Fibroblast of skin of right biceps (primary cell): Measurements from ENCODE around the gene NELFE.
"Not testable (repeated sequence)": the region's sequence is repeated elsewhere in the genome, so short reads cannot be mapped to it uniquely, and the experiment has no call there.

Source experiments
- DNase-seq: peaks from one replicate; pipeline ENCODE4 v3.0.0-alpha.2; 2013

Gene NELFE, protein sequence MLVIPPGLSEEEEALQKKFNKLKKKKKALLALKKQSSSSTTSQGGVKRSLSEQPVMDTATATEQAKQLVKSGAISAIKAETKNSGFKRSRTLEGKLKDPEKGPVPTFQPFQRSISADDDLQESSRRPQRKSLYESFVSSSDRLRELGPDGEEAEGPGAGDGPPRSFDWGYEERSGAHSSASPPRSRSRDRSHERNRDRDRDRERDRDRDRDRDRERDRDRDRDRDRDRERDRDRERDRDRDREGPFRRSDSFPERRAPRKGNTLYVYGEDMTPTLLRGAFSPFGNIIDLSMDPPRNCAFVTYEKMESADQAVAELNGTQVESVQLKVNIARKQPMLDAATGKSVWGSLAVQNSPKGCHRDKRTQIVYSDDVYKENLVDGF

DNA sequence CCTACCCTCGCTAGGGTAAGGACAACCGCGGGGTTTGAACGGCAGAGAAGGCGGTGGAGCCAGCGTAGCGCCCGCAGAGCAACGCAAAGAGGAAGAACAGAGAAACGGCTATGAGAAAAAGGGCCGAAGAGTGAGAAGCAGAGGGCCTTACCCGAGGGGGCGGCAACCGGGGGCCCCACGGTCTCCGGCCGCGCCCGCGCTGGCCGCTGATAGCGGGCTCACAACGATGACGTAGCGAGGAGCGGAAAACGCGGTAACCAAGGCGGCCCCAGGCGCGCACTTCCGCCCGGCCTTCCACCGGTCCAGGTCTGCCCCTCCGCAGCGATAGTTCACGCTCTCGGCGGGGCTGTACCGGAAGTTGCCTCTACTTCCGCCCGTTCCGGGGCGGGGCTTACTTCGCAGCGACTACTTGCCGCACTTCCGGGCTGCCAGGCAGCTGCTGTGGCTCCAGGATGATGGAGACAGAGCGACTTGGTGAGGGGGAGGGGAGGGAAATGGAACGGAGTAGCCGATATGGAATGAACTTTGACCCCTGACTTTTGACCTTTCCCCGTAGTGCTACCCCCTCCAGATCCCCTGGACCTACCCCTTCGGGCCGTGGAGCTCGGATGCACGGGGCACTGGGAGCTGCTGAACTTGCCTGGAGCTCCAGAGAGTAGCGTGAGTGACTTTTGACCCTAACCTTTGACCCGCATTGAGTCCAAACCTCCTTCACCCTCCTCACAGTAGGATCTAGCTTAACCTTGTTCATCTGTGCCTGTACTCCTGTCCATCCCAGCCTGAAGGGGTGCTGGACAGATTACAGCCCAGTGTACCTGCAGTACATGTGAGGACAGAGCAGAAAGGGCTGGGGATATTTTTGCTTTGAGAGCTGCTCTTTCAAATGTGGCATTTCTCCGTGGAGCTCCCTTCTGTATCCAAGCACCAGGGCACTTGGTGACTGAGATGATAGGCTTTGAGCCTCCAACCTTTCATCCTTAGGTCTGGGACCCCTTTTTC, at the start of gene NELFE, which contains the start of gene SKIC2:
NELFE (minus strand) TSS at position 231 of the 999 bp plus-strand sequence. CDS start 525 bp downstream, outside the sequence.
SKIC2 (plus strand) TSS at position 435 of the 999 bp plus-strand sequence; CDS start at position 453, 18 bp downstream.
- peak; percentile 98 for DNase-seq

DNA sequence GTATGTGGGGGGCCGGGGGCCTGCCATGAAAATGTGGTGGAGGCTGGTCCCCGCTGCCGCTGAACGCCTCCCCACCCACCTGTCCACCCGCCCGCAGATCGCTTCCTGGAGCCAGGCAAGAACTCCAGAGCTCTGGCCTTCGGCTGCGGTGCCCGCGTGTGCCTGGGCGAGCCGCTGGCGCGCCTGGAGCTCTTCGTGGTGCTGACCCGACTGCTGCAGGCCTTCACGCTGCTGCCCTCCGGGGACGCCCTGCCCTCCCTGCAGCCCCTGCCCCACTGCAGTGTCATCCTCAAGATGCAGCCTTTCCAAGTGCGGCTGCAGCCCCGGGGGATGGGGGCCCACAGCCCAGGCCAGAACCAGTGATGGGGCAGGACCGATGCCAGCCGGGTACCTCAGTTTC, 49.3 kb upstream of the NELFE start:
- DNase-seq, result not testable (repeated sequence)

DNA sequence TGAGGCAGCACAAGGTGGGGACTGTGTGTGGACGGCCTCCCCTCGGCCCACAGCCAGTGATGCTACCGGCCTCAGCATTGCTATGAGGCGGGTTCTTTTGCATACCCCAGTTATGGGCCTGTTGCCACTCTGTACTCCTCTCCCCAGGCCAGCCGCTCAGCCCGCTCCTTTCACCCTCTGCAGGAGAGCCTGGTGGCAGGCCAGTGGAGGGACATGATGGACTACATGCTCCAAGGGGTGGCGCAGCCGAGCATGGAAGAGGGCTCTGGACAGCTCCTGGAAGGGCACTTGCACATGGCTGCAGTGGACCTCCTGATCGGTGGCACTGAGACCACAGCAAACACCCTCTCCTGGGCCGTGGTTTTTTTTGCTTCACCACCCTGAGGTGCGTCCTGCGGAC, 48.3 kb upstream of the NELFE start:
- not testable (repeated sequence) for DNase-seq

DNA sequence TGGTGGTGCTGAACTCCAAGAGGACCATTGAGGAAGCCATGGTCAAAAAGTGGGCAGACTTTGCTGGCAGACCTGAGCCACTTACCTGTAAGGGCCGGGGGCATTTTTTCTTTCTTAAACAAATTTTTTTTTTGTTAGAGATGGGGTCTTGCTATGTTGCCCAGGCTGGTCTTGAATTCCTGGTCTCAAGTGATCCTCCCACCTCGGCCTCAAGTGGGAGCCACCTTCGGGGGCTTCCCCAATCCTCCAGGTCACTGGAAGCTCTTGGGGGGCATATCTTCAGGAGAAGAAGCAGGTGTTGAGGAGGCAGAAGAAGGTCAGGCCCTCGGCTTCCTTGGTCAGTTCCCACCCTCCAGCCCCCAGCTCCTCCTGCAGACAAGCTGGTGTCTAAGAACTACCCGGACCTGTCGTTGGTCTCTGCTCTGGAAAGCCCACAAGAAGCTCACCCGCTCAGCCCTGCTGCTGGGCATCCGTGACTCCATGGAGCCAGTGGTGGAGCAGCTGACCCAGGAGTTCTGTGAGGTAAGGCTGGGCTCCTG, 47.3 kb upstream of the NELFE start:
- DNase-seq, result not testable (repeated sequence)

DNA sequence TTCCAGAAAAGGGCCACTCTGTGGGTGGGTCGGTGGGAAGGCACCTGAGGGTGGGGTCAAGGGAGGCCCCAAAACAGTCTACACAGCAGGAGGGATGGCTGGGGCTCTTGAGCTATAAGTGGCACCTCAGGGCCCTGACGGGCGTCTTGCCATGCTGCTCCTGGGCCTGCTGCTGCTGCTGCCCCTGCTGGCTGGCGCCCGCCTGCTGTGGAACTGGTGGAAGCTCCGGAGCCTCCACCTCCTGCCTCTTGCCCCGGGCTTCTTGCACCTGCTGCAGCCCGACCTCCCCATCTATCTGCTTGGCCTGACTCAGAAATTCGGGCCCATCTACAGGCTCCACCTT, 46.7 kb upstream of the NELFE start:
- DNase-seq, result not testable (repeated sequence)

DNA sequence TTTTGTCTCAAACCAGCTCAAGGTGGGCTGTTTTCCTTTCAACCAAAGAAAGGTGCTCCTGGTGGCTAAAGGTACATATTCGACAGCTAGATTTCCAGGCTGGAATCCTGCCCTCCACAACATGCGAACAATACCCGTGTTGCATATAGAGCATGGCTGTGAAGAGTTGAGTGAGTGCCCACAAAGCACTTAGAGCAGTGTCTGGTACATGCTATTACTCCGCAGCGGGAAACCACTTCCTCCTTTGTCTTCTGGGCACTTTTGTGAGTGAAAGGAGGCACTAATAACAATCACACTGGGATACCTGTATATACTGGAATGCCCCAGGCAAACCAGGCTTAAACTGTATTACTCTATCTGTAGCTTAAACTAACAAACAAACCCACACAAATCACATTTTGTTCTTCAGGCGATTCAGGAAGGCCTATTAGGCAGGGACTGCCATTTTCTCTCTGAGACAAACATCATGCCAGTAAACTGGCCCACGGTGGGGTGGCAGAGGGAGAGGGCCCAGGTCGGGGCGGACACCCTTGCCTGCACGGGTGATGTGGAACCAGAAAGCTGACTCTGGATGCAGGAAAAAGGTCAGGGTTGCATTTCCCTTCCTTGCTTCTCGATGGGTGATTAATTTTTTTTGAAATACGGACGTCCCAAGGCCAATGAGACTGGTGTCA, 46.2 kb upstream of the NELFE start:
- not testable (repeated sequence) for DNase-seq

DNA sequence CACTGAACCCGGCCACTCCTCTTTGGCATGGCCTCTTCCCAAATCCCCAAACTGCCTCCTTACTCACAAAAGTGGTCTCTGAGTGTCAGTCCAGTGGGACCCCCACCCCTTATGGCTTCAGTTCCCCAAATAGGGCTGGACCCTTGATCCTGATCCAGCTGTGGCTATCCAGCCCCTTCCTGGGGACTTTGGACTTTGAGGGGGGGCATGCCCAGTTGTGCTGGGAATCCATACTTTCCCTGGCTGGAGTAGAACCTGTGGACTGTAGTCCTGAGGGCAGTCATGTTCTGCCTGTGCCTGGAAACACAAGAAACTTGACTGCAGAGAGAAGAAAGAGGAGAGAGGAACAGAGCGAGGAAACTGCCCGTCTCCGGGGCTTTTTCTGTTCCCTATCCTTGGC, 45.6 kb upstream of the NELFE start:
- not testable (repeated sequence) for DNase-seq

DNA sequence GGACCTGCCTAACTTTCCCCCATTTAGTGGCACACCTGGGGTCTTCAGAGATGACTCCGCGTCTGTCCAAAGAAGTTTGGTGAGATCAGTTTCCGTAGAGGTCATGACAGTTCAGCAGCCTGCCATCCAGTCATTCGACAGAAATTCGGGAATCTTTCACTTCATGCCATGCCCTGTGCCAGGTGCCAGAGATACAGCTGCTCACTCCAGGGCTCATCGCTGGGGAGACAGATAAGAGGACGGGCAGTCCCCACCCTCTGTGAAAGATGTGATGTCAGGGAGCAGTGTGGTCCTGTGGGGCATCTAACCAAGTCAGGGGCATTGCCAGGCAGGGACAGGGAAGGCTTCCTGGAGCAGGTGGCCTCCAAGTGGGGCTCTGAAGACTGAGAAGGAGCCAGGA, 44.5 kb upstream of the NELFE start:
- DNase-seq, result not testable (repeated sequence)

DNA sequence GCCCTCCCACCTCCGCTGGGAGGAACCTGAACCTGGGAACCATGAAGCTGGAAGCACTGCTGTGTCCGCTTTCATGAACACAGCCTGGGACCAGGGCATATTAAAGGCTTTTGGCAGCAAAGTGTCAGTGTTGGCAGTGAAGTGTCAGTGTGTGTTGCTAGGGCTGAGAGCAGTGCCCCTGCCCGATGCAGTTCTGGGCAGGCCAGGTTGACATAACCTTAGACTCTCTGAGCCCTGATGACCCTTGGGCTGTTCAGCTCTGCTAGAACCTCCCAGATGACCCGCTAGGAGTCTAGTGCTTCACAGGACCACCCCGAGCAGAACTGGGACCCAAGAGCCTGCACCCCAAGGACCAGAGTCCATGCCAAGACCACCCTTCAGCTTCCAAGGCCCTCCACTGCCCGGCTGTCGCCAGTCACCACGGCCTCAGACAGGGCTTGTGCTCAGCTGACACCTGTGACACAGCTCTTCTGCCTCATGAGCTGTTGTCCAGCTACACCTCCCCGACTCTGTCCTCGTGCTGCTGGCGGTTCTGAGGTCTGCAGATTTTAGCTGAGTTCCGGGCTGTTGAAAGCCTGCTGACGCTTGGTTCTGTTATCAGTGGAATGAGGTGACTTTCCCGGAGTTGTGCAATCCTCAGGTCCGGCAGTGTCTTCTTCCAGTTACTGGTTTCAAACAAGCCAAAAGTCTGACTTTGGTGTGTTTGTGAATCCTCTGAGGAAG, 43.9 kb upstream of the NELFE start:
- DNase-seq, result not testable (repeated sequence)

DNA sequence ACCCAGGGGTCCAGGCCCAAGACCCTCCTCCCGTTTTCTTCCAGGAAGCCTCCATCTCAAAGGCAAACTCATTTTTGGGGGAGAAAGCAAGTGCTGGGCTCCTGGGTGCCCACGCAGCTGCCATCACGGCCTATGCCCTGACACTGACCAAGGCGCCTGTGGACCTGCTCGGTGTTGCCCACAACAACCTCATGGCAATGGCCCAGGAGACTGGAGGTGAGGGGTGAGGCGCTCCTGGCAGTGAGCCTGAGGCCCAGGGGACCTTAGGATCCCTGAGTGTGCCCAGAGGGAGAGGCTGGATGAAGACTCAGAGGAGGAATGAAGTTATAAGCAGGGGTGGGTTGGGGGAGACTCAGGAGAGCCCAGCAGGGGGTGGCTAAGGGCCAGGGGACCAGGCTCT, 37.6 kb upstream of the NELFE start:
- not testable (repeated sequence) for DNase-seq

DNA sequence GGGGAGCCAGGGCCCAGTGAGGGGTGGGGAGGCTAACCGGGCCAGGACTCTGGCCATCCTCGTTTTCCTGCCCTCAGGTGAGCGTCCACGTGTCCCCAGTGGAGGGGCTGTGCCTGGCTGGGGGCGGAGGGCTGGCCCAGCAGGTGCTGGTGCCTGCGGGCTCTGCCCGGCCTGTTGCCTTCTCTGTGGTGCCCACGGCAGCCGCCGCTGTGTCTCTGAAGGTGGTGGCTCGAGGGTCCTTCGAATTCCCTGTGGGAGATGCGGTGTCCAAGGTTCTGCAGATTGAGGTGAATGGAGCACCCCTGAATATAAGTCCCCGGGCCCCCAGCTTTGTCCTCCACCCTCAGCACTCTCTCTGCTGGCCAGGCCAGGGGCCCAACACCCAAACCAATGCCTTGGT, 35.6 kb upstream of the NELFE start:
- DNase-seq, result not testable (repeated sequence)

DNA sequence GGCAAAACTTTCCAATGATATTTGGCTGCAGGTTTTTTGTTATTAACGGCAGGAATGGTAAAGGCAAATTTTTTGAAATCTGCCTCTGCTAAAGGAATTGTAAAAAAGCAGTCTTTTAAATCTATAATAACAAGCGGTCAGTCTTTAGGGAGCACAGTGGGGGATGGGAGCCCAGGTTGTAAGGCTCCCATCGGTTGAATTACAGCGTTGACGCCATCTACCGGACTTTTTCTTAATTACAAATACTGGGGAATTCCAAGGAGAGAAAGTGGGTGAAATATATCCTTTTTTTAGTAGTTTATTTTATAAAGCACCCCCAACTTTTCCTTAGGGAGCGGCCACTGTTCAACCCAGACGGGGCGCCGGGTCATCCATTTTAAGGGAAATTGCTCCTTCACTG, 30.6 kb upstream of the NELFE start:
- not testable (repeated sequence) for DNase-seq

DNA sequence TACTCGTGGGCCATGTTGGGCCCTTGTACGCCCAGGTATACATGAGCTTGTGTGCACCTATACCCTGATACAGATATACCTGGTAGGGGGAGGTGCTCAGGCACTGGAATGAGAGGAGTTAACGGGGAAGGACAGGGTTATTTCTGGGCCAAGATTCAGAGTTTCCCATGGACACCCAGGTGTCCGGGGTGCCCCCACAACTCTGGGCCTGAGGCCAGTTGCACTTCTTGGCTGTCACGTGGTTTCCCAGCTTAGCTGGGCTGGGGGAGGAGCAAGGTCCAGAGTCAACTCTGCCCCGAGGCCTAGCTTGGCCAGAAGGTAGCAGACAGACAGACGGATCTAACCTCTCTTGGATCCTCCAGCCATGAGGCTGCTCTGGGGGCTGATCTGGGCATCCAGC, 23.0 kb upstream of the NELFE start, which contains the start of gene C4A:
C4A (plus strand) TSS at position 314 of the 400 bp plus-strand sequence; CDS start at position 365, 51 bp downstream.
- not testable (repeated sequence) for DNase-seq

DNA sequence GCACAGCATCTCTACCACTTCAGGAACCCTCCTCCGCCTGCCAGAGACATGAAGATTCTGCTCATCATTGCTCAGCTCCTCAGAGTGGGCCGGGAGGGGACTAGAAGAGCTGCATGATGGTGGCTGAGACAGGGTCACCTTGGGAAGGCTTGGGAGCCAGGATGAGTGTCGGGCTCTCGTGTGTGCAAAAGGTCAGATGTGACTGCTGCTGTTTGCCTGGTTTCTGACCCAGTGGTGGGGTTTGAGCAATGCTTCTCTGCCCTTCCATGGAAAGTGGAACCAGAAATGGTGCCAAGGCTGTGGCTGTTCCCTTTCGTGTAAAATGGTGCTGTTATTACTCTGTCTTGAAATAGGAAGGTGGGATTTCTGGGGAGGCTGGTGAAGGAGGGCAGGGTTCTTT, 22.2 kb upstream of the NELFE start:
- DNase-seq, result not testable (repeated sequence)

DNA sequence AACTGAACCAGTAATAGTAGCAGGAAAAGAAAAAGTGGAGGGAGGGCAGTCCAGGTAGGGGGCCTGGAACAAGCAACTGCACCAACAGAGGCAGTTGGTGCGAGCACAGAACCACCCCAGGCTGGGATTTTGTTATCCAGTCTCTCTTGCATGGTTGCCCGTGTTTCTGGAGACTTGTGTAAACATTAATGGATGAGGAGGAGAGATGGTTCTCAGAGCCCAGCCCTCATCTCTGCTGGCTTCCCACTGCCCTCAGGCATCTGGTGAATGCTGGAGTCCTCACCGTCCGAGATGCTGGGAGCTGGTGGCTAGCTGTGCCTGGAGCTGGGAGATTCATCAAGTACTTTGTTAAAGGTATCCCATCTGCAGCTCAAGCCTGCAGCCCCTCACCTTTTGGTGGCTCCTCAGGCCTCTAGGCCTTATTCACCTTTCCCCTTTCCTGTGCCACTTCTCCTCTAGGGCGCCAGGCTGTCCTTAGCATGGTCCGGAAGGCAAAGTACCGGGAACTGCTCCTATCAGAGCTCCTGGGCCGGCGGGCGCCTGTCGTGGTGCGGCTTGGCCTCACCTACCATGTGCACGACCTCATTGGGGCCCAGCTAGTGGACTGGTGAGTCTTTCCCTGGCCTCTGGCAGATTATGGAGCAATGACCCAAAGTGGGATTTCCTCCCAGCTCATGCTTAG, 21.6 kb upstream of the NELFE start:
- DNase-seq, result not testable (repeated sequence)

DNA sequence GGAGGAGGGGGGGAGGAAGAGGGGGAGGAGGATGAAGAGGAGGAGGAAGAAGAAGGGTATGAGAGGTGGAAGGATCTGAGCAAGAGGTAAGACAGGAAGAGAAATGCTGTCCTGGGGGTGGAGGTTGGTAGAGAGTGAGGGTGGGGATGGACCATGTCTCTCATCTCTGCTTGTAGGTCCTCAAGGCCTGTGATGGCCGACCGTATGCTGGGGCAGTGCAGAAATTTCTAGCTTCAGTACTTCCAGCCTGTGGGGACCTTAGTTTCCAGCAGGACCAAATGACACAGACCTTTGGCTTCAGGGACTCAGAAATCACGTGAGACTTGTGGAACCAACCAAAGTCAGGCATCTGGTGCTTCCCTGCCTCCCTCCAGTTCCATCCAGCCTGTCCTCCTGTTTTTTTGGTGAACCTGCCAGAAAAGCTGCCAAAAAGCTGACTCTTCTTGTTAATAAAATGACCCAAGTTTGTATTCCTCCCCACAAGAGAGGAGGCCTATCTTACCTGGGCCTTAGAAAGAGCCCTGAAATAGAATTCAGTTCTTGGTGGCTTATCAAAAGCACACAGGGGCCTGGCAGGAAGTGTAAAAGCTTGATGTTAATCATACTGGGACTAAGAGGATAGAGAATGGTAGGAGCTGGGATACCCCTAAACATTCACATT, 20.6 kb upstream of the NELFE start:
- DNase-seq, result no peak

DNA sequence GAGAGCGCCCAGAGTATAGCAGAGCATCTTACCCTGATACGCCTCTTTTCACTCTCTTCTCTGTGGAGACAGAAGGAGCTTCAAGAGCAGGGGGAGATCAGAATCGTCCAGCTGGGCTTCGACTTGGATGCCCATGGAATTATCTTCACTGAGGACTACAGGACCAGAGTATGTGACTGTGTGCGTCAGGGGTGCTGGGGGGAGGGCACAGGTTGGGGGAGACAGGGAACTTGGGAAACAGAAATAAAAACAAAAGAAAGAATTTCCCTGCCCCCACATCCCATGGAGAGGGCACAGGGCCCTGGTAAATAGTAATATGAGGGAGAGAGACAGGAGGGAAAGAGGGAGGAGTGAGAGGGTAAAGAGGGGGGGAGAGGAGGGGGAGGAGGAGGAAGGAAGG, 20.1 kb upstream of the NELFE start:
- no peak for DNase-seq

DNA sequence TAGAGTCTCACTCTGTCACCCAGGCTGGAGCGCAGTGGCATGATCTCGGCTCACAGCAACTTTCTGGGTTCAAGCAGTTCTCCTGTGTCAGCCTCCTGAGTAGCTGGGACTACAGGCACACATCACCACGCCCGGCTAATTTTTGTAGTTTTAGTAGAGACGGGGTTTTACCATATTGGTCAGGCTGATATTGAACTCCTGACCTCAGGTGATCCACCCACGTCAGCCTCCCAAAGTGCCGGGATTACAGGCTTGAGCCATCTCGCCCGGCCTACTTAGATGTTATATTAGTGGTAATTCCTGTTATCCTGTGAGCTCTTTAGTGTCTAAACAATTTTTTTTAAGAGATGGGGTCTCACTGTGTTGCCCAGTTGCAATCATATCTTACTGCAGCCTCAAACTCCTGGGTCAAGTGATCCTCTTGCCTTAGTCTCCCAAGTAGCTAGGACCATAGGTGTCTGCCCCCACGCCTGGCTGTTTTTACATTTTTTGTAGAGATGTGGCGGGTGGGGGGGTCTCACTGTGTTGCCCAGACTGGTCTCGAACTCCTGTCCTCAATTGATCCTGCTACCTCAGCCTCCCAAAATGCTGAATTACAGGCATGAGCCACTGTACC, 19.2 kb upstream of the NELFE start:
- no peak for DNase-seq

DNA sequence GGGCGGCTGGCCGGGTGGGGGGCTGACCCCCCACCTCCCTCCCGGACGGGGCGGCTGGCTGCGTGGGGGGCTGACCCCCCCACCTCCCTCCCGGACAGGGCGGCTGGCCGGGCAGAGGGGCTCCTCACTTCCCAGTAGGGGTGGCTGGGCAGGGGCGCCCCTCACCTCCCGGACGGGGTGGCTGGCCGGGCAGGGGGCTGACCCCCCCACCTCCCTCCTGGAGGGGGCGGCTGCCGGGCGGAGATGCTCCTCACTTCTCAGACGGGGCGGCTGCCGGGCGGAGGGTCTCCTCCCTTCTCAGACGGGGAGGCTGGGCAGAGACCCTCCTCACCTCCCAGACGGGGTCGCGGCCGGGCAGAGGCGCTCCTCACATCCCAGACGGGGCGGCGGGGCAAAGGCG, 17.3 kb upstream of the NELFE start:
- DNase-seq, result not testable (repeated sequence)

DNA sequence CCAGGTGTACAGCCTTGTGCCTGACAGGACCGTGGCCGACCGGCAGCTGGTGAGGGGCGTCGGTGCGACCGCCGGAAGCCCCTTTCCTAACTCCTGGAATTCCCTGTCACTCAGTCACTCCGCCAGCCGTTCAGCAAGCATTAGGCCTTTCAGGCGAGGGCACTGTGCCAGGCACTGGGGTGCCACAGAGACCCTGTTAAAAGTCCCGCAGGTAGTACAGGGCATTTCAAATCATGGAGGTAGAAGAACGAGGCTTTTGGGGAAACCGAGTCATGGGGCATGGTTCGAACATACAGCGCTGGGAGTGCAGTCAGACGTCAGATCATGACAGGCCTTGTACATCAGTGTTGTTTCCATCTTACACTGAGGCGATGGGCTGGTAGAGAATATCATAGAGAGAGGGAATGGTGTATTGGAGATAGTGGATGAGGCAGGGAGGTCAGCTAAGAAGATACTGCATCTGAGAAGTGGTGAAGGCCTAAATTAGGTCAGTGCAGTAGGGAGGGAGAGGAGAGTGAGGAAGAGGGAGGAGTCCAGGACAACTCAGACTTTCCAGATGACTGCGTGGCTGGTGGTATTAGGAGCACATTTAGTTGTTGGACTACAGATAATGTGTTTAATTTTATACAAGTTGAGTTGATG, 14.1 kb upstream of the NELFE start:
- peak; percentile 46 for DNase-seq
